HG02571 (cell line): ENCODE measurements around the gene CREB3L1.

Experiments
- ATAC-seq: cut with Tn5 transposase; IDR thresholded peaks from one replicate; pipeline ENCODE4 v1.9.1; 2021; ENCODE audit warnings: mild to moderate bottlenecking, moderate library complexity; ENCODE audit not compliant: unreplicated experiment

Gene CREB3L1

DNA sequence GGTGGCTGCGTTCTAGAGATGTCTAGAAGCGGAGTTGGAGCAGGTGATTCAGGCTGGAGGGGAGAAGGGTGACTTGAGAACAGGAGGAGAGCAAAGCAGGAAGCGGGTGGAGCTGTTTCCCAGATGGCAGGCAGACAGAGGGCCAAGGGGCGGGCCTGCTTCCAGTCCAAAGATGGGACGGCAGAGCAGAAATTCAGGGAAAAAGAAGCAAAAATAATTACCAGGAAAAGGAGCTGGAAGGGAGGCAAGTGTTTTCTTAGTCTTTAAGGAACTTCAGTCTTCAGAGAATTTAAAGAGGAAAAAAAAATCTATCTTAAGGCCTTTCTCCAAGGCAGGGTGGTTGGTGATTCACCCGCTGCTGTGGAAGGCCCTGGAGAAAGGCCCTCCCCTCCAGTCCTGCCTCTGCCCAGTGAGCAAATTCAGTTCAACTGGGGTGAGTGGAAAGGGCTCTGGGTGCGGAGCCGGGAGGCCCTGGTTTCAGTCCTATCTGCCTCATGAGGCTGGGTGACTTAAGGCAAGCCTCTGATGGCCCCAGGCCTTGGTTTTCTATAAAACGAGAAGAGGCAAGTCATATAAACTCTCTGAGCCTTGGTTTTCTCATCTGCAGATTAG is 4.5 kb upstream of the CREB3L1 start:
- no peak for ATAC-seq

DNA sequence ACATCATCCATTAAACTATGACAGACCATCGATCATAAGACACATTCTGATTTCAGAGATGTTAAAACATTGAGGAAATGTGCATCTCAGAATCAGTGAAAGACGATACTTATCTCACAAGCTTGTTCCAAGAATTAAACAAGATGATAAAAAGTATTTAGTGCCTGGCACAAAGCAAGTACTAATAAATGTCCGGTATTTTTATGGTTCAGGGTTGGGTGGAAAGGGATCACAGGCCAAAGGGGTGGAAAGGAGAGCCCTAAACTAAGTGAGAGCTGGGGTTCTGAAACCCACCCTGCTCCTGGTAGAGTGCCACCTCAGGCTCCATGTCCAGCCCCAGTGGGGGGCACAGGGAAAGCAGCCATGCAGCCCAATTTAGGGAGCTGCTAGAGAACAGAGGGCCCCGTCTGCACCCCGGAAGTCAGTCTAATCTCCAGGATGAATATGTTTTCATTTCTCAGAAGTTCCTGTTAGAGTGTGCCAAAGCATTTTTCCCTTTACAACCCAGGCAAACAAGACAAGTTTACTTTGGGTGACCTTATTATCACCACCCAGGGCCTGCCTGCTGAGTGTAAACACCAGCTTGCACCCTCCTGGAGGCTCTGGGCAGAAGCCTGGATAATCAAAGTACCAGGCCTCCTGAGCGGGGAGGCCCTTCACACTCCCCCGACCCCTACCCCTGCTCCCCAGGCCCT is 3.8 kb upstream of the CREB3L1 start:
- no peak for ATAC-seq

DNA sequence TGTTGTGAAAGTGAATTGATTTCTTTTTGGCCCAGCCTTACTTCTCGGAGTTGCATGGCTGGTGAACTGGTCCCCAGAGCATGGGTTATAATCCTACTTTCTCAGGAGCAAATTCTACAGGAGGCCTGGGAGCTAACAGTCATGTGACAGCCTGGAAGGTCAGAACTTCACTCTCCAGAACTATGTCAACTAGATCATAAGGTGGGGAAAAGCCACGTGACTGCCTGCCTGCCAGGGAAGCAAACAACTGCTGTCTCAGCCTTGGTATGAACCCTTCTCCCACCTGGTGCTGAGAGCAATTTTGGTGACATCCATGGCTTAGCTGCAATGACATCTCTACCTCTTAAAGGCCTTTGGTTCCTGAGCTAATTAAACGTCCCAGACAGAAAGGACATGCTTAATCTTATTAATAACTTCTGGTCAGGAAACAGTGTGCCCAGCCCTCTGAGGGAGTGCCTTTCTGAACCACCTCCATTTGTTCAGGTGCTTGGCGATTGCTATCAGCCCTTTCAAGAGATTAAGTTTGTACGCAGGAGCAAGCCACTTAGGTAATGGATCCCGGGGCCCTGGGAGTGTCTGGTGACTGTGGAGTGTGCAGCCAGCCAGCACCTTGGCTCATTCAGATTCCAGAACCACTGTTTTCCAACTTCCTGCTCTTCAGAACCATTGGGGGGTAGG is 1.4 kb upstream of the CREB3L1 start:
- no peak for ATAC-seq

DNA sequence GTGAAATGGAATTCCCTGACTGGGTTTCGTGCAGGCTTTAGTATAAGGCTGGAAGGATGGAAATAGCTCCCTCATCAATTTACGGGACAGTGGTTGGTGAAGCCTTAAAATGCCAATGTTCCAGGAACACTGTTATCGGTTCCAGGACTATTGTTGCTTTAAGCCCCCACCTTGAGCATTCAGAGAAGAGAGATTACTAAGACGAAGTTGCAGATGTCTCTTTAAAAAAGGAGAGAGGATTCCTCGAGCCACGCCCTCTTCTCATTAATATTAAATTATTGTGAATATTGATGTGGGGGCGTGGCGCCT is 195 bp upstream of the CREB3L1 start:
- ATAC-seq, result no peak

DNA sequence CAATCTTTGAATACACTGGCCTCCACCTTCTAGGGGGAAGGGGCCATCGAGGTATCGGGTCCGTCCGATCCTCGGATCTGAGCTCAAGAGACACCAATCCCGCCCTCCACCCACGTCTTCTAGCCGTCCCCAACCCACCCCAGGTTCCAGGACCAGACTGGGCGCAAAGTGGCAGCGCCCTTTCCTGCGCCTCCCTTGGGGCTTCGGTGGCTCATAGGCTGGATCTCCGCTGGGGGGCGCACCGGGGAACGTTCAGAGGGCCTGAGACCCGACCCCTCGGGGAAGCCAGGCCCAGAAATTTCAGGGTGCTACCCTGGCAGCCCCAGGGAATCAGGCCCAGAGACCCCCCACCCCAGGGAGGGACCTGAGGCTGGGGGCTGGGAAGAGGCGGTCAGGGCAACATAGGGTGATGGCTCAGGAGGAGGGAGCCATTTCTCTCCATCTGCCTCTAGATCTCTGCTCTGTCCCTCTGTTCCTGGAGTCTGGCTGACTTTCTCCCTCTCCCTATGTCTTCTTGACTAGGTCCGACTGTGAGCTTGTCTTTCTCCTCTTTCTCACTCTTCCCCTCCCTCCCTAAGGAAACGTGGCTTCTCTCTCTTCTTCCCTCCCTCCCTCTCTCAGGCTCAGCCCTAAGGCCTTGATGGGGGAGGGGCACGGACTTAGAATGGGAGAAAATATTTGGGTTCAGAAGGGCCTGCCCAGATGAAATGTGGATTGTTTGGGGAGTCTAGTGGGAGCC is 1.1 kb downstream of the CREB3L1 start:
- ATAC-seq, result no peak

DNA sequence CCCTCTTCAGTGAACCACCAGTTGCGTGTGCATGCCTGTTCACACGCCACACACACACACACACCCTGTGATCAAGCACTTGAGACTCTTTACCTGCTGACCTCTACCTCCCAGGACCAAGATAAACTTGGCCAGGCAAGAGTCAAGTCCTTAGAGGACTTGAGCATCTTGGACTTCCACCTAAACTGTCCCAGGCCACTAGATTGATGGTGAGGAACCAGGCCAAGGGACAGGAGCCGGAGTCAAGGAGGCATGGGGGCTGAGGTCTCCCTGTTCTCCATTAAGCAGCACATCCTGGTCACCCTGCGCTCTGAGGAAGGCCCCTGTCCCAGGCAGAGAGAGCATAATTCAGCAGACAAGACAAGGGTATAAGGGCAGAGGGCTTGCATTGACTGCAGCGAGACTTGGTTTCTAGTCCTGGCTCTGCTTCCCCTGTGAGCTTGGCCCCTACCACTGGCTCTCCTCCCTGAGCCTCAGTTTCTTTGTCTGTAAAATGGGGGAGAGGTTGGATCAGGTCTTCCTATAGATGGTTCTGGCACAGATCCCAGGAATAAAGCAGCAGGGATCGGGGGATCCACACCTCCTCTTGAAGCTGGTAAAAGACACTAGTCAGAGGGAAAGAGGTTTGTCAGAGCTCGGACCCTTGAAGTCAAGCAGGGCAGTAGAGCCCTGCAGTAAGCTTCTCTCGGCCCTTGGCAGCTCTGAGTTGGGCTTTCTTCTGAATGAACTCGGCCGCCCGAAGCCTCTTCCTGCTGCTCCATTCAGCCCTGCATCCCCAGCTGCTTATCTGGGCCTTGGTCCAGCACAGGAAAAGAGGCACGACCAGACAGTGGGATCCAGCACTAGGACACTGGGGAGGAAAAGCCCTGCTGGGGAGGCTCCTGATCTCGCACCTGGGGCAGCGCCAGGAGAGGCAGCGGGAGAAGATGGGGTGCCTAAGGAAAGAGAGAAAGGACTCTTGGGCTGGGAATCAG is 2.0 kb downstream of the CREB3L1 start:
- no peak for ATAC-seq

DNA sequence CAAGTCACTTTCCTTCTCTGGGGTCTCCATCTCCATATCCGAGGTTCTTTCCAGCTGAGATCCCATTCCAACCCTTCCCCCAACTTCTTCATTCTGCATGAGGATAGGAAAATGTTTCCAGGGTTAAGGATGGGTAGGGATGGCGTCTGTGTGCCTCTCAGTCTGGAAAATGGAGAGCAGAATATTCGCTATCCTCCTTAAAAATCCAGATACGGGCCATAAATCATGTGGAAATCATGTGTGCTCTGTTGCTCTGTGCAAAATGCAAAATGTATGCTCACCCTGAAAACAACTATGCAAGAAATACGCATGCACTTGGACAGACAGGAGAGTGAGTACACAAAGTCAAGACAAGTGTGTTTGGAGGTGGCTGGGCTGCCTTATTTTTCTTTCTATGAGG is 3.2 kb downstream of the CREB3L1 start:
- ATAC-seq, result no peak

DNA sequence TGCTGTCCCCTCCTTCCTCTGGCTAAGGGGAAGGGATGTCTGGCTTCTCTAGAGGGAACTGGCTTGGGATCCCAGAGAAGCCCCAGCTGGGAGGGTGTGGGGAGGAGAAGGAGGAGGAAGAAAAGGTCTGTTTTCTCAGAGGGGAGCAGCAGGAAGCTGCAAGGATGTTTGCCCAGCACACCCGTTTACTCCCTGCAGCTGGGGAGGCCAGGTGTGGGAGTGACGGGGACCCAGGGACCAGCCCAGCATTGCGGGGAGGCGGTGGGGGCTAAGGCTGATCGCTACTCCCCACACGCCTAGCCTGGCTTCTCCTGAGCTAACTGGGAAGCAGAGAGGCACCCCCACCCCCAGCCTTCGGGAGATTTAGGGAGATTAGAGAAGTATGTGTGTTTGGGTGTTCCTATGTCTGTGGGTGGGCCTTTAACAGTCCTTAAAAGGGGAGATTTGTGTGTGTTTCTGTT is 3.9 kb downstream of the CREB3L1 start:
- ATAC-seq, result no peak

DNA sequence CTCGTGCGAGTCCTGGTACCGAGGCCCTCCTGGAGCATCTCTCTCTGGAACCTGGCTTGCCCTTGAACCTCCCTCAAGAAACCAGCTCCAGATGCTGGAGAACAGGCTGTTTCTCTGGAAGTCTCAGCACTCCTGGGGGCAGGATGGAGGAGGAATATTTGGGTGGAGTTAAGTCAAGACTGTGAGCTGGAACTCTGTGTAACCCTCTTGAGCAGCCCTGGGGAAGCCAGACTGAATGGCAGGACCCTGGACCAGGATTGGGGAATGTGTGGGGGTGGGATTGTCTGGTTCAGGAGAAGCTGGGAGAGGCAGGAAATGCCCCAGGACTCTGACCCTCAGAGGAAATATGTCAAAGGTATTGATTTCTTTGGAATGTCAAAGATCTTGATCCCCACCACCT is 7.7 kb downstream of the CREB3L1 start:
- no peak for ATAC-seq

DNA sequence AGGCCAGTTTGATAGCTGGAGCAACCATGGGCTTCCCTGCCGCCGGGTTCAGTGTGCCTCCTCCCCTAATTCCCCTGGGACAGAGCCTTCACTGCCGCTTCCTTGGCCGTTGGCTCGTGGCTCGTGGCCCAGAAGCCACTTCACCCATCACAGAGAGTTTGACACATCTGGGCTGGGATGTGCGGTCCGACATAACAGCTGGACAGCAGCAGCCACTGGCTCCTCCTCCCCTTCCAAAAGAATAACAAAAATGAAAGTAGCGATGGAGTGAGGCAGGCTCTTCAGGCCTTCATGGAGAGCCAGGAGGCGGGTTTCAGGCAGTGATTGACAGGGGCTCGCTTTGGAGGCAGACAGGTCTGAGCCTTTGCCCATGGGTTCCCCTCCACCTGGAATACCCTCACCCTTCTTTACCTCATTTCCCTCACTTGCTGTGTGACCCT is 8.2 kb downstream of the CREB3L1 start:
- ATAC-seq, result no peak

DNA sequence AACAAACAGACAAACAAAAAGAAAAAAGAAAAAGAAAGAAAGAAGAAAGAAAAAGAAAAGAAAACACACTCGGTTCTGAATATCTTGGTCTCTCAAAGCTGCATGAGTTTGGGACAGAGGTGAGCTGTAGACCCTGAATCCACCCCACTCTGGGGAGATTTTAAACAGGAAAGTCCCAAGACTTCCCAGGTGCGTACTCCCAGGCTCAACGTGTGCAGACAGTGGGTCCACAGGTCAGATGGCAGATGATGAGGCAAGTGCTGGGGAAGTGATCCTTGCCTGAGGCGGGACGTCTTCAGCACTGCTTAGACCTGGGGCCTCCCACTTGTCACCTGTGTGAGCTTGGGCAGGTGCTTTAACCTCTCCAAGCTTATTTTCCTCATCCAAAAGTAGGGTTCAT is 9.3 kb downstream of the CREB3L1 start:
- no peak for ATAC-seq

DNA sequence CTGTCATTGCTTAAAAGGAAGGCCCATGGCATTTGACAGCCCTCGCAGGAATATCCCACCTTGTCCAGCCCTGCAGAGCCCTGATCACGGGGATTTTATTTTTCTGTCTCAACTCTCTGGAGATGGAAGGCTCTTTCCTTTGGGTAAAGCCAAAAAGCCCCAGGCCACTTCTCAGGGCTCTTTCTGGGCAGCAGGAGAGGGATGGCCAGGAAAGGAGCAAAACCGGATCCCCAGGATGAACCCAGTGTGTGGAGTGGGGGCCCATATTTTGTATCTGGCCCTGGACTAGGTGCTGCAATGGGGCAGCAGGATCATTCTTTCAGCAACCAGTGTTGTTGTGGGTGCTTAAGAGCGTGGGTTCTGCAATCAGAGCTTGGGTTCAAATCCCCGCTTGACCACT is 11.0 kb downstream of the CREB3L1 start:
- no peak for ATAC-seq

DNA sequence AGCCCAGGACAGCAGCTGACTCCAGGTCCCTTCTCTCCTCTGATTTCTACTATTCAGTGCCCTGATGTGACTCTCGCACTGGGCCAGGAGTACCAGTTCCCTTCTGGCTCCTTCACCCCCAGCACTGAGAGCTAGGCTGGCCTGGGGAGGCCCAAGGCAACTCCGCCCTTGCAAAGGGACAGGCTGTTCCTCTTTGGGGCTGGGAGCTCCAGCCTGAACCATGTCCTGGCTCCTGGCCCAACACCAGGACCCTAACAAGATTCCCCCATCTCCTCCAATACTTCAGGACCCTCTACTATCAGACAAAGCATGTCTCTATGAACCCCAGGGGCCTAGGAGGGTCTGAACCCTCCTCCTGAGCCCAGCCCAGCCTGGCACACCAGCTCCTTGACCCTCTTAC is 12.5 kb downstream of the CREB3L1 start:
- ATAC-seq, result no peak

DNA sequence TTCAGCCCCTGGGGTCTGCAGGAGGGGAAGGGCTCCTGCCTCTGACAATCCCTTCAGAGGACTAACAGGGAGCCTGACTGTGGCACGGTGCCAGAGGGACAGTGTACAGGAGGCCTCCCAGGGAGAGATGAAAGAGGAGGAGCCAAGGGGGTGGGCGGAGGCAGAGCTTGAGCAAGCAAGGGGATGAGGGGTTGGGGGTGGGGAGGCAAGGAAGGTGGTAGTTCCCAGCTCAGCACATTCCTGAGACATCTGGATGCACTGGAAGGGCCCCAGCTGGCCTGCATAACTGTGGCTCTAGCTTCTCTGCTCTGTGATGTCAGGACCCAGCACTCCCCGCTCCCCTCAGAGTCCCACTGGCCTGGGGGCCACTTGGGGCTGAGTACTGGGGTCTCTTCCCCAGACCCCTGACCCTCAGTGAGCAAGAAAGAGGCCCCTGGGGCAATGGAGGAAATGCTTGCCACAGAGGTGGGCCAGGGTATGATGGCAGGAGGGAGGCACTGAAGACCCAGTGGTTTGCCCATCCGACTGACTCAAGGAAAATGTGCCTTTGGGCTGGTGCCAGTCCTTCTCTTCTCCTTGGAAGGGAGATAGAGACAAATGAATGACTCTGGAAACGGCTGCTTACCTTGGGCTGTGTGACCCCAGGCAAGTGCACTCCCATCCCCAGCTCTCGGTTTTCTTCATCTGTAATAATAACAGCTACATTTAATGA is 13.3 kb downstream of the CREB3L1 start:
- ATAC-seq, result no peak

DNA sequence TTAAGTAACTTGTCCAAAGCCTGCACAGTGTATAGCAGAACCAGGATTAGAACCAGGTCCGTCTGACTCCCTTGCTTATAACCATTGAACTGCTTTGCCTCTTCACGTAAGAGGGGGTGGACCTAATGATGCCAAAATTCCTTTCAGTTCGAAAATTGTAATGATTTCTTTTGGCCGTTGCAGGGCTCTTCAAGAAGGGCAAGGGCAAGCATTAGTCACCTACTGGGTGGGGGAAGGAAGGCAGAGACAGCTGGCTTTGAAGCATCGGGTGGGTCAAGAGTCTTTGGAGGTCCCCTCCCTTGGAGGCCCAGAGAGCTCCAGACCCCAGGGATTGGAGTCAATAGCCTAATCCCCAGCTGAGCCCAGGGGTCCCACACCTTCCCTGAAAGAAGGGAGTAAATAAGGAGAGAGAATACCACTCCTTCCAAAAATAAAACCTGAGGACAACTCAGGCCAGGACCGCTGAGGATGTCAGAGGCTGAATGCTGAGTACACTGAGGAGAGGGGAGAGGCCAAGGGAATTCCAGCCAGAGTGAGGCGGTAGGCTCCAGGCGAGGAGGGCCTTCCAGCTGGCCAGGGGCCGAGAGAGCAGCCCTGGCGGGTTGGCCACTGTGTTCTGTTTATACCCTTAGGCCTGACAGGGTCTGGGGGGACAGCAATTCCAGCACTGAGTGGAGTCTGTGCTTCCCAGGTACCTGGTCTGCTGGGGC is 14.1 kb downstream of the CREB3L1 start:
- no peak for ATAC-seq

DNA sequence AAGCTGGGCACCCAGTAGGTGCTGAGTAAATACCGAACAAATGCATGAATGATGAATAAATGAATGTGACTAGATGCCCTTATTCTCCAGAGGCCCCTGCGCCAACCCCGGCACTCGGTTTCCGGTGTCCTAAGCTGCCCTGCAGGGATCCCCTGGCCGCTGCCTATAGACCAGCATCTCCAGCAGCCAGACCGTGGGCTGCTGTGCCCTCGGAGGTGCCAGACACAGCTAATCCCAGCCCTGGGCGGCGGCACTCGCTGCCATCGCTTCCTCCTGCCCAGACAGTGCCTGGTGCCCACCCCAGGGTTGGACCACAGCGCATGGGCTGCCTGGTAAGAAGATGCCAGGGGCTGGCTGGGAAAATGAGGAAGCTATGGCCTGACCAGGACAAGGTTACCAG is 15.6 kb downstream of the CREB3L1 start:
- ATAC-seq, result no peak

DNA sequence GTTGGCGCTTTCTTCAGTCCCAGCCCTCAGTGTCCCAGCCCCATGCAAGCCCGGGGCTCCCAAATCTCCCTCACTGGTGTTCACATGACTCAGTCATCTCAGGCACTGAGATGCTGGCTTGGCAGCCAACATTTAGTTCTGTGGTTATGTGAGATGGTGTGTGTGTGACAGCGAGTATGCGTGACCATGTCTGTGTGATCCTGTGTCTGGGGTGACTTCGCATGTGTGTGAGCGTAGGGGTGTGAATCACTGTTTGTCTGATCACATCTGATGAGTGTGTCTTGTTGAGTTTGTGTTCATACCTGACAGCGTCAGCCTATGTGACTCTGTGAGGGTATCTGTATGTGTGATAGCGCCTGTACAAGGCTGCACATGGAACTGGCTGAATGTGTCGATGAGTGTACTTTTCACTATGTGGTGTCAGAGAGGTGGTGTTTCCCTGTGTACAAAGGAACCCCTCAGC is 16.2 kb downstream of the CREB3L1 start:
- ATAC-seq, result no peak

DNA sequence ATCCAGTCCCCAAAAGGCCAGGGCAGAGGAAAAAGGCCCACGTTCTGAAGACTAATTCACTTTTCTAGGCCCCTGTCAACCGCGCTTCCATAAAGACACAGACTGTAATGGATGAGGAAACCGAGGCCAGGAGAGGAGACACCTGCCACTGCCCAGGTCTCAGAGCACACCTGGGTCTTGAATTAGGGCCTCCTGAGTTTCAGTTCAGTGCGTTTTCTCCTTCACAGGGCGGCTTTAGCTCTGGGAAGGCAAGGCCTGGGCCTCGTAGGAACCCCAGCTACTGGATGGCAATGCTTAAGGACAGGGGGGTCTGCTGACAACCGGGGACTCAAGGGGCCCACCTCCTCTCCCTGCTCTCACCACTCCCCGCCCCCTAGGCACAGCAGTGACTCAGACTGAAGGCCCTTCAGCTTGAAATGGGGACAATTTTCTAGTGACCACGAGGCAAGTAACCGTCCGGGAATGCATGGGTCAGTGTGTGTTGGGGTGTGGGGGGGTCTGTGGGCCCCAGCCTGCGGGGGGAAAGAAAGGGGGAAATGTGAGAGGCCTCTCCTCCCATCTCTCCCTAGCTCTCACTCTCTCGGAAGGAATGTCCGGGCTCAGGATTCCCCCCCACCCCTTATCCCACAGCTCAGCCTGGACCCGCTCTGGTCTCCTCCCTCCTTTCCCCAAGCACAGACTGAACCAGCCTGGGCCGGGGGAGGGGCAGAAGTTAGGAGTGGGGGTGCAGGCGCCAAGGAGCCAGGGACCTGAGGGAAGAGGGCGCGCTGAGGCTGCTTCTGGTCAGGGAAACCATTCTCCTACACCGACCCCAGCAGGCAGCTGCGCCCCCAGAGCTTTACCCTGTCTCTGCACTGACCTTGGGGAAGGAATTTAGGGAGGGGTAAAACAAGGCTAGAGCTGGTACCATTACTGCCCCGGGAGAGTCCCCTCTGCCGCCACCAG is 17.2 kb downstream of the CREB3L1 start:
- no peak for ATAC-seq
